Mesenchymal stem cell (in vitro differentiated cells and primary cell): Measurements from ENCODE around the gene EGR4. TPM values are rescaled to one million over a fixed set of nuclear protein-coding genes. Genes with fewer than 3 reads are reported as not detected.
A peak's percentile ranks its signal among the peaks of the same experiment; 100 is the strongest.

Experiments used
- DNase-seq: peaks from one replicate; pipeline ENCODE4 v3.0.0-alpha.2; 2013
- H2AFZ ChIP-seq: one replicate; pipeline ENCODE4 v1.6.1; 2013; ENCODE audit warnings: low read depth, mild to moderate bottlenecking, control low read depth, inconsistent platforms, low read length, moderate library complexity
- H2AK5ac ChIP-seq: 2 replicates; pipeline ENCODE4 v1.6.1; 2013; ENCODE audit warnings: low read length, moderate library complexity, mild to moderate bottlenecking, inconsistent platforms; ENCODE audit not compliant: severe bottlenecking
- H2BK120ac ChIP-seq: one replicate; pipeline ENCODE4 v1.6.1; 2013; ENCODE audit warnings: low read depth, mild to moderate bottlenecking, inconsistent platforms, low read length, moderate library complexity
- H2BK12ac ChIP-seq, 2 experiments: one replicate each; pipeline ENCODE4 v1.6.1; 2013; ENCODE audit warnings: inconsistent platforms in 2 of 2, low read length in 2 of 2, mild to moderate bottlenecking in 2 of 2, moderate library complexity in 2 of 2, control low read depth in 1 of 2
- H2BK15ac ChIP-seq: one replicate; pipeline ENCODE4 v1.6.1; 2013; ENCODE audit warnings: mild to moderate bottlenecking, low read depth, inconsistent platforms; ENCODE audit not compliant: poor library complexity, severe bottlenecking
- H2BK5ac ChIP-seq: 2 replicates; pipeline ENCODE4 v1.6.1; 2013; ENCODE audit warnings: low read depth, mild to moderate bottlenecking, low read length, control low read depth, inconsistent platforms; ENCODE audit not compliant: poor library complexity, severe bottlenecking
- H3K14ac ChIP-seq, 2 experiments: one replicate each; pipeline ENCODE4 v1.6.1; 2013; ENCODE audit warnings: inconsistent platforms in 2 of 2, low read length in 2 of 2, control low read depth in 1 of 2, mild to moderate bottlenecking in 1 of 2, moderate library complexity in 1 of 2
- H3K18ac ChIP-seq, 2 experiments: one replicate each; pipeline ENCODE4 v1.6.1; 2013; ENCODE audit warnings: inconsistent platforms in 2 of 2, low read length in 2 of 2, control low read depth in 1 of 2, low read depth in 1 of 2, mild to moderate bottlenecking in 1 of 2
- H3K23ac ChIP-seq, 2 experiments: one replicate each; pipeline ENCODE4 v1.6.1; 2013; ENCODE audit warnings: inconsistent platforms in 2 of 2, low read length in 2 of 2, mild to moderate bottlenecking in 2 of 2, moderate library complexity in 2 of 2, control low read depth in 1 of 2
- H3K27ac ChIP-seq: 2 replicates; pipeline ENCODE4 v1.5.1; 2013; ENCODE audit warnings: mild to moderate bottlenecking, moderate library complexity, low read length, control low read depth, inconsistent platforms; ENCODE audit not compliant: poor library complexity, severe bottlenecking
- H3K27me3 ChIP-seq, 2 experiments: 2 replicates each; pipeline versions ENCODE4 v1.6.1 to v1.7.0; 2013; ENCODE audit warnings: low read length in 2 of 2, mild to moderate bottlenecking in 2 of 2, moderate library complexity in 2 of 2, control low read depth in 1 of 2, inconsistent platforms in 1 of 2; ENCODE audit not compliant: control insufficient read depth in 1 of 2, insufficient read depth in 1 of 2
- H3K36me3 ChIP-seq, 2 experiments: 2 replicates each; pipeline versions ENCODE4 v1.6.1 to v1.7.0; 2013; ENCODE audit warnings: low read length in 2 of 2, control low read depth in 1 of 2, inconsistent platforms in 1 of 2, low read depth in 1 of 2, mild to moderate bottlenecking in 1 of 2; ENCODE audit not compliant: insufficient read depth in 2 of 2, control insufficient read depth in 1 of 2
- H3K4ac ChIP-seq, 2 experiments: one replicate each; pipeline ENCODE4 v1.6.1; 2013; ENCODE audit warnings: inconsistent platforms in 2 of 2, low read length in 2 of 2, mild to moderate bottlenecking in 2 of 2, moderate library complexity in 2 of 2, control low read depth in 1 of 2, low read depth in 1 of 2
- H3K4me1 ChIP-seq: 2 replicates; pipeline ENCODE4 v1.6.1; 2013; ENCODE audit warnings: low read depth, low read length, control low read depth; ENCODE audit not compliant: control insufficient read depth, insufficient read depth
- H3K4me2 ChIP-seq: 2 replicates; pipeline ENCODE4 v1.6.1; 2013; ENCODE audit warnings: low read length, mild to moderate bottlenecking, inconsistent platforms; ENCODE audit not compliant: poor library complexity, severe bottlenecking
- H3K4me3 ChIP-seq, 2 experiments: 2 replicates each; pipeline versions ENCODE4 v1.5.1 to v1.7.0; 2013; ENCODE audit warnings: low read length in 2 of 2, mild to moderate bottlenecking in 2 of 2, control low read depth in 1 of 2, low read depth in 1 of 2; ENCODE audit not compliant: insufficient read depth in 1 of 2
- H3K79me1 ChIP-seq: replicated peaks from 2 replicates; pipeline ENCODE4 v1.6.1; 2013; ENCODE audit warnings: mild to moderate bottlenecking, control low read depth, low read length, inconsistent platforms; ENCODE audit not compliant: poor library complexity, severe bottlenecking
- H3K9ac ChIP-seq: 2 replicates; pipeline ENCODE4 v1.7.0; 2013; ENCODE audit warnings: mild to moderate bottlenecking, low read length, moderate library complexity
- H3K9me3 ChIP-seq: 2 replicates; pipeline ENCODE4 v1.7.0; 2013; ENCODE audit warnings: mild to moderate bottlenecking, low read length; ENCODE audit not compliant: control insufficient read depth
- H4K8ac ChIP-seq: one replicate; pipeline ENCODE4 v1.6.1; 2013; ENCODE audit warnings: inconsistent platforms, mild to moderate bottlenecking, low read length, moderate library complexity
- H4K91ac ChIP-seq: one replicate; pipeline ENCODE4 v1.6.1; 2013; ENCODE audit warnings: mild to moderate bottlenecking, low read length, inconsistent platforms
- WGBS: methylation state at CpG from one replicate; pipeline ENCODE4 v1.1.7; 2013; ENCODE audit warnings: mixed read lengths; 5-methylcytosine and 5-hydroxymethylcytosine counted together
- small RNA-seq: library from polyadenylated mRNA; stranded (forward); fragments of <200 nt; extraction: miRNeasy Mini kit (QIAGEN cat#:217004); gene quantifications from one replicate; pipeline ENCODE3, GENCODE V24; 2013; ENCODE audit warnings: low read depth

EGR4 gene

GRCh38 chr2:73244580-73244979 is 48.8 kb downstream of the EGR4 start:
- H2BK5ac ChIP-seq: no peak overlapping the region
- H2AK5ac ChIP-seq: no peak overlapping the region
- no peak overlapping the region for H4K8ac ChIP-seq
- H3K18ac ChIP-seq: no peak overlapping the region
- H2BK15ac ChIP-seq: no peak overlapping the region
- 100% methylated on average over 3 of the region's 3 CpGs for WGBS
- H3K79me1 ChIP-seq: peaks cover 49% of the 10 kb centered on the region
- H3K9ac ChIP-seq: no peak overlapping the region
- H3K4me3 ChIP-seq: no peak overlapping the region
- no peak overlapping the region for H2BK12ac ChIP-seq
- no peak overlapping the region for H3K4me2 ChIP-seq
- peaks cover 37 to 93% of the 10 kb centered on the region in 2 experiments for H3K36me3 ChIP-seq
- H4K91ac ChIP-seq: no peak overlapping the region
- no peaks in the 10 kb centered on the region for H3K27me3 ChIP-seq
- H2BK120ac ChIP-seq: no peak overlapping the region
- H3K4me1 ChIP-seq: peaks cover 3% of the 10 kb centered on the region
- no peaks in the 10 kb centered on the region for H3K9me3 ChIP-seq
- H3K4ac ChIP-seq: no peak overlapping the region
- no peak for DNase-seq
- no peak overlapping the region for H3K23ac ChIP-seq
- no peak overlapping the region for H3K14ac ChIP-seq
- no peak overlapping the region for H3K27ac ChIP-seq
- H2AFZ ChIP-seq: no peak overlapping the region

GRCh38 chr2:73243884-73244570 is 49.3 kb downstream of the EGR4 start:
- Histone ChIP-seq H2BK5ac (no peak overlapping the region), H2BK12ac (no peak overlapping the region), H3K23ac (no peak overlapping the region), H4K8ac (no peak overlapping the region), H3K79me1 (peaks cover 48% of the 10 kb centered on the region), H3K4me3 (no peak overlapping the region), H3K4ac (peak overlapping the region in 1 of 2 experiments; percentile 67), H3K14ac (no peak overlapping the region), H3K4me2 (no peak overlapping the region), H3K36me3 (peaks cover 37 to 89% of the 10 kb centered on the region in 2 experiments), H3K9me3 (no peaks in the 10 kb centered on the region), H3K27me3 (no peaks in the 10 kb centered on the region), H2BK120ac (no peak overlapping the region), H2AK5ac (no peak overlapping the region), H3K18ac (no peak overlapping the region), H2BK15ac (no peak overlapping the region), H2AFZ (no peak overlapping the region), H3K9ac (no peak overlapping the region), H4K91ac (no peak overlapping the region), H3K27ac (no peak overlapping the region), H3K4me1 (peaks cover 4% of the 10 kb centered on the region)
- DNase-seq: peak; percentile 7
- WGBS: 75% methylated on average over 4 of the region's 5 CpGs

Small RNA genes within 50 kb of the gene (small RNA-seq; reads per million reads assigned to genes)
- gene RNU6-111P: not detected
